ENCODE data around the gene VPS37C. TPM values are rescaled to one million over a fixed set of nuclear protein-coding genes. Genes with fewer than 3 reads are reported as not detected.
"Not testable (repeated sequence)": the region's sequence is repeated elsewhere in the genome, so short reads cannot be mapped to it uniquely, and the experiment has no call there.

VPS37C gene
- total RNA-seq, 2 donors from 2014 or later = 21.6 to 31.2 TPM

- peak; percentile 29 for DNase-seq (ENCODE audit: low spot score)
- intact Hi-C loops (cut with DNase I) = loop anchor here in 1 of 2 donors (10.0 kb wide), 1 partner anchor 128 kb away; no protein-coding TSS in a partner anchor
Observed at GRCh38 chr11:61112575-61112974, 48.7 kb downstream of the VPS37C start.

- intact Hi-C loops (cut with DNase I) = loop anchor here in 1 of 2 donors (10.0 kb wide), 1 partner anchor 127 kb away; no protein-coding TSS in a partner anchor
- peak; percentile 65 for DNase-seq (ENCODE audit: low spot score)
Observed at GRCh38 chr11:61111786-61112517, 49.3 kb downstream of the VPS37C start.

GRCh38 chr11:61111050-61111435, 50.2 kb downstream of the VPS37C start:
- intact Hi-C loops (cut with DNase I) = loop anchor here in 1 of 2 donors (10.0 kb wide), 1 partner anchor 126 kb away; no protein-coding TSS in a partner anchor
- peak; percentile 22 for DNase-seq (ENCODE audit: low spot score)

- peak; percentile 25 for DNase-seq (ENCODE audit: low spot score)
Observed at GRCh38 chr11:61110255-61111049, 50.8 kb downstream of the VPS37C start.

GRCh38 chr11:61109671-61110070, 51.6 kb downstream of the VPS37C start:
- peak; percentile 51 for DNase-seq (ENCODE audit: low spot score)

More at GRCh38 chr11:61110255-61111049, 50.8 kb downstream of the VPS37C start:
- intact Hi-C loops (cut with DNase I) = loop anchor here in 1 of 2 donors (10.0 kb wide), 1 partner anchor 126 kb away; no protein-coding TSS in a partner anchor

GRCh38 chr11:61108847-61109585, 52.2 kb downstream of the VPS37C start:
- intact Hi-C loops (cut with DNase I) = no loop called here
- peak; percentile 66 for DNase-seq (ENCODE audit: low spot score)

More at GRCh38 chr11:61109671-61110070, 51.6 kb downstream of the VPS37C start:
- intact Hi-C loops (cut with DNase I) = loop anchor here in 1 of 2 donors (10.0 kb wide), 1 partner anchor 125 kb away; no protein-coding TSS in a partner anchor

- peak; percentile 41 for DNase-seq (ENCODE audit: low spot score)
- intact Hi-C loops (cut with DNase I) = no loop called here
Observed at GRCh38 chr11:61107888-61108287, 53.3 kb downstream of the VPS37C start.

- intact Hi-C loops (cut with DNase I) = no loop called here
- DNase-seq (ENCODE audit: low spot score) = peak; percentile 70
Observed at GRCh38 chr11:61106894-61107470, 54.2 kb downstream of the VPS37C start.

GRCh38 chr11:61106296-61106695, 54.9 kb downstream of the VPS37C start:
- peak; percentile 42 for DNase-seq (ENCODE audit: low spot score)
- intact Hi-C loops (cut with DNase I) = no loop called here

- intact Hi-C loops (cut with DNase I) = no loop called here
- peak; percentile 72 for DNase-seq (ENCODE audit: low spot score)
Observed at GRCh38 chr11:61104963-61105362, 56.3 kb downstream of the VPS37C start.

- no peak for DNase-seq (ENCODE audit: low spot score)
- intact Hi-C loops (cut with DNase I) = no loop called here
Observed at GRCh38 chr11:61103851-61104423, 57.3 kb downstream of the VPS37C start.

- intact Hi-C loops (cut with DNase I) = no loop called here
- peak; percentile 46 for DNase-seq (ENCODE audit: low spot score)
Observed at GRCh38 chr11:61102667-61103571, 58.3 kb downstream of the VPS37C start.

GRCh38 chr11:61098778-61099177, 62.4 kb downstream of the VPS37C start:
- intact Hi-C loops (cut with DNase I) = no loop called here
- peak; percentile 24 for DNase-seq (ENCODE audit: low spot score)

GRCh38 chr11:61098261-61098660, 63.0 kb downstream of the VPS37C start:
- intact Hi-C loops (cut with DNase I); DNase-seq (ENCODE audit: low spot score): not testable (repeated sequence)

- DNase-seq (ENCODE audit: low spot score) = no peak
- intact Hi-C loops (cut with DNase I) = no loop called here
Observed at GRCh38 chr11:61095021-61095420, 66.2 kb downstream of the VPS37C start.

GRCh38 chr11:61094167-61094566, 67.1 kb downstream of the VPS37C start:
- DNase-seq (ENCODE audit: low spot score); intact Hi-C loops (cut with DNase I): not testable (repeated sequence)

GRCh38 chr11:61092908-61093763, 68.1 kb downstream of the VPS37C start:
- DNase-seq (ENCODE audit: low spot score) = no peak
- intact Hi-C loops (cut with DNase I) = no loop called here

Data from posterior vena cava (tissue), 2 donors.